AG10803 (cell line): ENCODE measurements around the gene EXOC3L4.
A peak's percentile ranks its signal among the peaks of the same experiment; 100 is the strongest.

Experiments used
- DNase-seq: peaks from one replicate; pipeline ENCODE4 v3.0.0; 2010; ENCODE audit warnings: low read depth
- H3K4me3 ChIP-seq: 2 replicates; pipeline ENCODE4 v1.5.1; 2011; ENCODE audit warnings: mild to moderate bottlenecking, low read length, control low read depth
- CTCF ChIP-seq: conservative IDR thresholded peaks from 2 replicates; pipeline ENCODE4 v1.5.1; 2011; ENCODE audit warnings: mild to moderate bottlenecking, low read length, control low read depth, inconsistent platforms

EXOC3L4 gene

GRCh38 chr14:103099733-103100280 is 5.3 kb downstream of the EXOC3L4 start:
- H3K4me3 ChIP-seq, result no peak overlapping the region
- no peak for DNase-seq
- no peak for TF ChIP-seq CTCF

GRCh38 chr14:103100281-103101121 is 6.0 kb downstream of the EXOC3L4 start:
- TF ChIP-seq CTCF, result no peak
- H3K4me3 ChIP-seq, result no peak overlapping the region
- no peak for DNase-seq

GRCh38 chr14:103101257-103101962 is 6.9 kb downstream of the EXOC3L4 start:
- TF ChIP-seq CTCF, result no peak
- H3K4me3 ChIP-seq, result no peak overlapping the region
- no peak for DNase-seq

- H3K4me3 ChIP-seq, result no peak overlapping the region
- no peak for DNase-seq
- no peak for TF ChIP-seq CTCF
These were observed 7.6 kb downstream of the EXOC3L4 start for GRCh38 chr14:103101963-103102688.

GRCh38 chr14:103102689-103103260 is 8.2 kb downstream of the EXOC3L4 start:
- DNase-seq, result no peak
- no peak for TF ChIP-seq CTCF
- no peak overlapping the region for H3K4me3 ChIP-seq

- TF ChIP-seq CTCF, result peak; percentile 43
- DNase-seq, result peak; percentile 66
- H3K4me3 ChIP-seq, result no peak overlapping the region; the same call in 1 of the 2 replicates
These were observed 9.2 kb downstream of the EXOC3L4 start for GRCh38 chr14:103103461-103104388.
